ENCODE results near the gene OLFM1.

DNA sequence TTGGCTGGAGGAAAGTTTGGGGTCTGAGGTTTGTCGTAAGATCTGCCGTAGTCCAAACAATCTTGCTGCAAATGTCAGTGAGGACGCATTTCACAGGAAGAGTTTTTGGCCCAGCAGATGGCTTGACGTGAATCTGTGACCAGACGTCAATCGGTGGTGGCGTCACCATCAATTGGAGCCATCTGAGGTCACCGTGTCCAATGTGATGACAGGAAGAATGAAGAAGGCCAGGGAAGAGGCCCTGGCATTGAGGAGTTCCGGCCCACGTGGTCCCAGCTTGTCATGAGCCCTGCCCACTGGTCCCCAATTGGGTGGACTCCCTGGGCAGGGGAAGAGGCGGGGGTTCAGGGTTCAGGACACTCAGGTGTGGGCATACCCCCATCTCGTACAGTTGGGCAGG is 79.9 kb downstream of the OLFM1 start:
- TF ChIP-seq, protein P1, sequence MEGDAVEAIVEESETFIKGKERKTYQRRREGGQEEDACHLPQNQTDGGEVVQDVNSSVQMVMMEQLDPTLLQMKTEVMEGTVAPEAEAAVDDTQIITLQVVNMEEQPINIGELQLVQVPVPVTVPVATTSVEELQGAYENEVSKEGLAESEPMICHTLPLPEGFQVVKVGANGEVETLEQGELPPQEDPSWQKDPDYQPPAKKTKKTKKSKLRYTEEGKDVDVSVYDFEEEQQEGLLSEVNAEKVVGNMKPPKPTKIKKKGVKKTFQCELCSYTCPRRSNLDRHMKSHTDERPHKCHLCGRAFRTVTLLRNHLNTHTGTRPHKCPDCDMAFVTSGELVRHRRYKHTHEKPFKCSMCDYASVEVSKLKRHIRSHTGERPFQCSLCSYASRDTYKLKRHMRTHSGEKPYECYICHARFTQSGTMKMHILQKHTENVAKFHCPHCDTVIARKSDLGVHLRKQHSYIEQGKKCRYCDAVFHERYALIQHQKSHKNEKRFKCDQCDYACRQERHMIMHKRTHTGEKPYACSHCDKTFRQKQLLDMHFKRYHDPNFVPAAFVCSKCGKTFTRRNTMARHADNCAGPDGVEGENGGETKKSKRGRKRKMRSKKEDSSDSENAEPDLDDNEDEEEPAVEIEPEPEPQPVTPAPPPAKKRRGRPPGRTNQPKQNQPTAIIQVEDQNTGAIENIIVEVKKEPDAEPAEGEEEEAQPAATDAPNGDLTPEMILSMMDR (IDR thresholded peaks at IDR 0.05): no peak
- TF ChIP-seq EP300 (IDR thresholded peaks at IDR 0.05): no peak
